GM23338 (cell line): Measurements from ENCODE around the gene ANKH. TPM values are rescaled to one million over a fixed set of nuclear protein-coding genes. Genes with fewer than 3 reads are reported as not detected.

Experiments used
- ATAC-seq: fragments of 200-7000 bp; cut with Tn5 transposase; 3 replicates; pipeline ENCODE4 v1.9.1; 2020
- DNase-seq: peaks from one replicate; pipeline ENCODE4 v3.0.0-alpha.2; 2015; ENCODE audit warnings: low spot score
- H2AFZ ChIP-seq: fragments of 200-600 bp; sonication (generic); 2 replicates; pipeline ENCODE4 v1.8.0; 2016; ENCODE audit warnings: antibody characterized with exemption, mild to moderate bottlenecking, moderate library complexity
- H3F3A ChIP-seq: fragments of 200-600 bp; sonication (generic); replicated peaks from 2 replicates; pipeline ENCODE4 v1.8.0; 2017; ENCODE audit warnings: antibody characterized with exemption, mixed run types, low read depth
- H3K27ac ChIP-seq: fragments of 200-600 bp; sonication (generic); 2 replicates; pipeline ENCODE4 v1.6.1; 2016; ENCODE audit warnings: low read depth
- H3K27me3 ChIP-seq: fragments of 200-600 bp; sonication (generic); 2 replicates; pipeline ENCODE4 v1.8.0; 2016; ENCODE audit warnings: mild to moderate bottlenecking, mixed run types, moderate library complexity; ENCODE audit not compliant: insufficient read depth
- H3K36me3 ChIP-seq: fragments of 200-600 bp; sonication (generic); 2 replicates; pipeline ENCODE4 v1.8.0; 2016; ENCODE audit warnings: mild to moderate bottlenecking; ENCODE audit not compliant: insufficient read depth
- H3K4me1 ChIP-seq: fragments of 200-600 bp; sonication (generic); 2 replicates; pipeline ENCODE4 v1.8.0; 2016; ENCODE audit warnings: mild to moderate bottlenecking, moderate library complexity; ENCODE audit not compliant: insufficient read depth
- H3K4me2 ChIP-seq: fragments of 200-600 bp; sonication (generic); 2 replicates; pipeline ENCODE4 v1.7.1; 2017; ENCODE audit warnings: mixed run types
- H3K4me3 ChIP-seq: fragments of 200-600 bp; sonication (generic); 2 replicates; pipeline ENCODE4 v1.6.1; 2016; ENCODE audit warnings: mixed run types
- H3K79me2 ChIP-seq: fragments of 200-600 bp; sonication (generic); replicated peaks from 2 replicates; pipeline ENCODE4 v1.8.0; 2017; ENCODE audit warnings: mild to moderate bottlenecking; ENCODE audit not compliant: insufficient read depth
- H3K9me2 ChIP-seq: fragments of 200-600 bp; sonication (generic); 2 replicates; pipeline ENCODE4 v1.8.0; 2017; ENCODE audit not compliant: insufficient read depth
- H4K20me1 ChIP-seq: fragments of 200-600 bp; sonication (generic); replicated peaks from 2 replicates; pipeline ENCODE4 v1.8.0; 2017; ENCODE audit warnings: mild to moderate bottlenecking; ENCODE audit not compliant: insufficient read depth
- H3K27ac Mint-ChIP-seq: 2 replicates; pipeline ENCODE4 v1.8.0; 2020; ENCODE audit warnings: inconsistent platforms, mild to moderate bottlenecking, moderate library complexity, mixed read lengths
- H3K27me3 Mint-ChIP-seq: 3 replicates; pipeline ENCODE4 v1.8.0; 2022; ENCODE audit warnings: low read depth, mild to moderate bottlenecking, moderate library complexity, mixed read lengths, inconsistent platforms; ENCODE audit not compliant: insufficient read depth, poor library complexity
- H3K36me3 Mint-ChIP-seq: 3 replicates; pipeline ENCODE4 v1.8.0; 2021; ENCODE audit warnings: low read depth, mild to moderate bottlenecking, inconsistent platforms, moderate library complexity, mixed read lengths
- H3K4me1 Mint-ChIP-seq: 3 replicates; pipeline ENCODE4 v1.8.0; 2020; ENCODE audit warnings: mild to moderate bottlenecking, inconsistent platforms, mixed read lengths
- H3K4me3 Mint-ChIP-seq: 3 replicates; pipeline ENCODE4 v1.8.0; 2021; ENCODE audit warnings: moderate library complexity, mild to moderate bottlenecking, inconsistent platforms, mixed read lengths
- H3K9me3 Mint-ChIP-seq: 3 replicates; pipeline ENCODE4 v1.8.0; 2020; ENCODE audit warnings: moderate library complexity, mild to moderate bottlenecking, inconsistent platforms, mixed read lengths
- CREB1 ChIP-seq: fragments of 250-450 bp; sonication (Bioruptor Pico); IDR thresholded peaks from 2 replicates; pipeline ENCODE4 v1.5.0; 2020; ENCODE audit warnings: low read depth, mild to moderate bottlenecking, moderate library complexity
- CTCF ChIP-seq, 2 experiments: fragments of 200-600 bp in 1 of 2; sonication (generic) in 1 of 2; conservative IDR thresholded peaks; 2 replicates each; pipeline versions ENCODE4 v1.5.1 to v1.6.1; 2016 to 2017; ENCODE audit warnings: antibody characterized with exemption in 2 of 2, low read depth in 2 of 2, mild to moderate bottlenecking in 2 of 2, moderate library complexity in 1 of 2
- EZH2 ChIP-seq: fragments of 200-600 bp; sonication (generic); IDR thresholded peaks from one replicate; pipeline ENCODE4 v1.8.0; 2017; ENCODE audit warnings: antibody characterized with exemption, mild to moderate bottlenecking, low read depth; ENCODE audit not compliant: unreplicated experiment
- EZH2phosphoT487 ChIP-seq: fragments of 200-600 bp; sonication (generic); IDR thresholded peaks from one replicate; pipeline ENCODE4 v1.8.1; 2018; ENCODE audit warnings: antibody characterized with exemption; ENCODE audit not compliant: unreplicated experiment
- JUNB ChIP-seq: IDR thresholded peaks from one replicate; pipeline ENCODE4 v1.6.1; 2016; ENCODE audit warnings: antibody characterized with exemption; ENCODE audit not compliant: unreplicated experiment
- NANOG ChIP-seq: IDR thresholded peaks from 2 replicates; pipeline ENCODE4 v1.6.1; 2016; ENCODE audit warnings: antibody characterized with exemption, borderline replicate concordance
- POLR2AphosphoS5 ChIP-seq: IDR thresholded peaks from 2 replicates; pipeline ENCODE4 v1.6.1; 2016; ENCODE audit warnings: antibody characterized with exemption, low read depth
- REST ChIP-seq: IDR thresholded peaks from one replicate; pipeline ENCODE4 v1.6.1; 2018; ENCODE audit warnings: antibody characterized with exemption; ENCODE audit not compliant: unreplicated experiment
- ZNF114 ChIP-seq: fragments of 250-450 bp; sonication (Bioruptor Pico); IDR thresholded peaks from 2 replicates; pipeline ENCODE4 v1.5.0; 2020; ENCODE audit warnings: mild to moderate bottlenecking, moderate library complexity
- ZNF331 ChIP-seq: fragments of 250-450 bp; sonication (Bioruptor Pico); IDR thresholded peaks from 2 replicates; pipeline ENCODE4 v1.5.0; 2020; ENCODE audit warnings: low read depth, mild to moderate bottlenecking, moderate library complexity
- polyA plus RNA-seq: library from polyadenylated mRNA; unstranded; fragments of >200 nt; fragmentation: Nextera tagmentation; extraction: Ambion mirVana; gene quantifications from 2 replicates; pipeline ENCODE4 v1.2.1, GENCODE V29; 2016
- total RNA-seq: library from RNA; depleted of rRNA; stranded (reverse); fragments of >200 nt; shearing (Covaris generic); gene quantifications from 2 replicates; pipeline ENCODE4 v1.2.3, GENCODE V29; 2014
- TF ChIP-seq, protein P1 (sequence below): fragments of 250-450 bp; sonication (Bioruptor Pico); IDR thresholded peaks from 2 replicates; pipeline ENCODE4 v1.5.0; 2020; ENCODE audit warnings: mild to moderate bottlenecking, moderate library complexity

The ANKH gene
- total and polyA plus RNA-seq, 2 experiments from 2014 or later: 5.0 to 6.1 TPM

DNA sequence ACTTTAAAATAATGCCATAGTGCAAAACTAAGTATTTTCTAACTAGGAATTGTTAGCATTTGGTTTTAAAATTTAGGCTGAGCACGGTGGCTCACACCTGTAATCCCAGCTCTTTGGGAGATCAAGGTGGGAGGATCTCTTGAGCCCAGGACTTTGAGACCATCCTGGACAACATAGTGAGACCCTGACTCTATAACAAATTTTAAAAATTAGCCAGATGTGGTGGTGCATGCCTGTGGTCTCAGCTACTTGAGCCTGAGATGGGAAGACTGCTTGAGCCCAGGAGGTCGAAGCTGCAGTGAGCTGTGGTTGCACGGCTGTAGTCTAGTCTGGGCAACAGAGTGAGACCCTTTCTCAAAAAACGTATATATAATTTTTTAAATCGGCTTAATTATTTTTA is 202.2 kb downstream of the ANKH start:
- DNase-seq: no peak
- Mint-ChIP-seq H3K9me3 (no peaks in the 10 kb centered on the region), H3K27ac (no peak overlapping the region), H3K4me3 (no peak overlapping the region), H3K36me3 (no peaks in the 10 kb centered on the region), H3K27me3 (peaks cover 12% of the 10 kb centered on the region), H3K4me1 (peaks cover 49% of the 10 kb centered on the region)
- Histone ChIP-seq H4K20me1 (peaks cover 4% of the 10 kb centered on the region; the same call in 1 of the 2 replicates), H3K79me2 (peaks cover 90% of the 10 kb centered on the region), H3K9me2 (no peaks in the 10 kb centered on the region; the same call in 1 of the 2 replicates), H3F3A (no peaks in the 10 kb centered on the region), H3K27me3 (peaks cover 14% of the 10 kb centered on the region), H3K4me1 (peaks cover 48% of the 10 kb centered on the region), H3K4me2 (no peak overlapping the region), H3K27ac (no peak overlapping the region), H2AFZ (no peak overlapping the region), H3K36me3 (no peaks in the 10 kb centered on the region), H3K4me3 (no peak overlapping the region)
- ATAC-seq: no peak
- no peak for TF ChIP-seq CREB1 (CRISPR knock-in tag)
- no peak for TF ChIP-seq ZNF114
- no peak for TF ChIP-seq POLR2AphosphoS5
- no peak for TF ChIP-seq REST
- no peak for TF ChIP-seq NANOG
- no peak for TF ChIP-seq JUNB
- TF ChIP-seq ZNF331 (CRISPR knock-in tag): no peak
- TF ChIP-seq EZH2phosphoT487: no peak
- no peak for TF ChIP-seq CTCF (conservative IDR thresholded peaks at IDR 0.05; ENCODE audit: low read depth in 2 of 2)
- TF ChIP-seq, protein P1, sequence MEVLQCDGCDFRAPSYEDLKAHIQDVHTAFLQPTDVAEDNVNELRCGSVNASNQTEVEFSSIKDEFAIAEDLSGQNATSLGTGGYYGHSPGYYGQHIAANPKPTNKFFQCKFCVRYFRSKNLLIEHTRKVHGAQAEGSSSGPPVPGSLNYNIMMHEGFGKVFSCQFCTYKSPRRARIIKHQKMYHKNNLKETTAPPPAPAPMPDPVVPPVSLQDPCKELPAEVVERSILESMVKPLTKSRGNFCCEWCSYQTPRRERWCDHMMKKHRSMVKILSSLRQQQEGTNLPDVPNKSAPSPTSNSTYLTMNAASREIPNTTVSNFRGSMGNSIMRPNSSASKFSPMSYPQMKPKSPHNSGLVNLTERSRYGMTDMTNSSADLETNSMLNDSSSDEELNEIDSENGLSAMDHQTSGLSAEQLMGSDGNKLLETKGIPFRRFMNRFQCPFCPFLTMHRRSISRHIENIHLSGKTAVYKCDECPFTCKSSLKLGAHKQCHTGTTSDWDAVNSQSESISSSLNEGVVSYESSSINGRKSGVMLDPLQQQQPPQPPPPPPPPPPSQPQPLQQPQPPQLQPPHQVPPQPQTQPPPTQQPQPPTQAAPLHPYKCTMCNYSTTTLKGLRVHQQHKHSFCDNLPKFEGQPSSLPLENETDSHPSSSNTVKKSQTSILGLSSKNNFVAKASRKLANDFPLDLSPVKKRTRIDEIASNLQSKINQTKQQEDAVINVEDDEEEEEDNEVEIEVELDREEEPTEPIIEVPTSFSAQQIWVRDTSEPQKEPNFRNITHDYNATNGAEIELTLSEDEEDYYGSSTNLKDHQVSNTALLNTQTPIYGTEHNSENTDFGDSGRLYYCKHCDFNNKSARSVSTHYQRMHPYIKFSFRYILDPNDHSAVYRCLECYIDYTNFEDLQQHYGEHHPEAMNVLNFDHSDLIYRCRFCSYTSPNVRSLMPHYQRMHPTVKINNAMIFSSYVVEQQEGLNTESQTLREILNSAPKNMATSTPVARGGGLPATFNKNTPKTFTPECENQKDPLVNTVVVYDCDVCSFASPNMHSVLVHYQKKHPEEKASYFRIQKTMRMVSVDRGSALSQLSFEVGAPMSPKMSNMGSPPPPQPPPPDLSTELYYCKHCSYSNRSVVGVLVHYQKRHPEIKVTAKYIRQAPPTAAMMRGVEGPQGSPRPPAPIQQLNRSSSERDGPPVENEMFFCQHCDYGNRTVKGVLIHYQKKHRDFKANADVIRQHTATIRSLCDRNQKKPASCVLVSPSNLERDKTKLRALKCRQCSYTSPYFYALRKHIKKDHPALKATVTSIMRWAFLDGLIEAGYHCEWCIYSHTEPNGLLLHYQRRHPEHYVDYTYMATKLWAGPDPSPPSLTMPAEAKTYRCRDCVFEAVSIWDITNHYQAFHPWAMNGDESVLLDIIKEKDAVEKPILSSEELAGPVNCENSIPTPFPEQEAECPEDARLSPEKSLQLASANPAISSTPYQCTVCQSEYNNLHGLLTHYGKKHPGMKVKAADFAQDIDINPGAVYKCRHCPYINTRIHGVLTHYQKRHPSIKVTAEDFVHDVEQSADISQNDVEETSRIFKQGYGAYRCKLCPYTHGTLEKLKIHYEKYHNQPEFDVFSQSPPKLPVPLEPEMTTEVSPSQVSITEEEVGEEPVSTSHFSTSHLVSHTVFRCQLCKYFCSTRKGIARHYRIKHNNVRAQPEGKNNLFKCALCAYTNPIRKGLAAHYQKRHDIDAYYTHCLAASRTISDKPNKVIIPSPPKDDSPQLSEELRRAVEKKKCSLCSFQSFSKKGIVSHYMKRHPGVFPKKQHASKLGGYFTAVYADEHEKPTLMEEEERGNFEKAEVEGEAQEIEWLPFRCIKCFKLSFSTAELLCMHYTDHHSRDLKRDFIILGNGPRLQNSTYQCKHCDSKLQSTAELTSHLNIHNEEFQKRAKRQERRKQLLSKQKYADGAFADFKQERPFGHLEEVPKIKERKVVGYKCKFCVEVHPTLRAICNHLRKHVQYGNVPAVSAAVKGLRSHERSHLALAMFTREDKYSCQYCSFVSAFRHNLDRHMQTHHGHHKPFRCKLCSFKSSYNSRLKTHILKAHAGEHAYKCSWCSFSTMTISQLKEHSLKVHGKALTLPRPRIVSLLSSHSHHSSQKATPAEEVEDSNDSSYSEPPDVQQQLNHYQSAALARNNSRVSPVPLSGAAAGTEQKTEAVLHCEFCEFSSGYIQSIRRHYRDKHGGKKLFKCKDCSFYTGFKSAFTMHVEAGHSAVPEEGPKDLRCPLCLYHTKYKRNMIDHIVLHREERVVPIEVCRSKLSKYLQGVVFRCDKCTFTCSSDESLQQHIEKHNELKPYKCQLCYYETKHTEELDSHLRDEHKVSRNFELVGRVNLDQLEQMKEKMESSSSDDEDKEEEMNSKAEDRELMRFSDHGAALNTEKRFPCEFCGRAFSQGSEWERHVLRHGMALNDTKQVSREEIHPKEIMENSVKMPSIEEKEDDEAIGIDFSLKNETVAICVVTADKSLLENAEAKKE (CRISPR knock-in tag): no peak
- no peak for TF ChIP-seq EZH2
